HG02870 (cell line): ENCODE measurements around the gene ARHGEF40.
A peak's percentile ranks its signal among the peaks of the same experiment; 100 is the strongest.

Experiments
- ATAC-seq: cut with Tn5 transposase; IDR thresholded peaks from one replicate; pipeline ENCODE4 v1.9.1; 2021; ENCODE audit warnings: mild to moderate bottlenecking, moderate library complexity; ENCODE audit not compliant: unreplicated experiment

Gene ARHGEF40

GRCh38 chr14:21096438-21096837 lies 26.3 kb downstream of the ARHGEF40 start:
- ATAC-seq, result no peak

- no peak for ATAC-seq
Measured at GRCh38 chr14:21096978-21097635, 27.0 kb downstream of the ARHGEF40 start.

GRCh38 chr14:21097636-21098075 lies 27.6 kb downstream of the ARHGEF40 start:
- ATAC-seq, result no peak

GRCh38 chr14:21098076-21098891 lies 28.2 kb downstream of the ARHGEF40 start, which contains the start of gene ZNF219:
ZNF219 (minus strand) TSS chr14:21098655; CDS start chr14:21093591, 5,064 bp downstream.
- no peak for ATAC-seq

GRCh38 chr14:21098892-21099595 lies 28.9 kb downstream of the ARHGEF40 start:
- no peak for ATAC-seq

- no peak for ATAC-seq
Measured at GRCh38 chr14:21099596-21099985, 29.5 kb downstream of the ARHGEF40 start.

- ATAC-seq, result no peak
Measured at GRCh38 chr14:21100931-21101330, 30.8 kb downstream of the ARHGEF40 start, which contains the start of gene TMEM253. TMEM253 (plus strand) TSS chr14:21101066; CDS start chr14:21101344, 278 bp downstream.

GRCh38 chr14:21101802-21102413 lies 31.8 kb downstream of the ARHGEF40 start:
- no peak for ATAC-seq

GRCh38 chr14:21102521-21103410 lies 32.7 kb downstream of the ARHGEF40 start:
- no peak for ATAC-seq

- ATAC-seq, result no peak
Measured at GRCh38 chr14:21103411-21103709, 33.3 kb downstream of the ARHGEF40 start.

GRCh38 chr14:21103710-21104447 lies 33.8 kb downstream of the ARHGEF40 start:
- peak; percentile 89 for ATAC-seq

GRCh38 chr14:21104448-21105060 lies 34.5 kb downstream of the ARHGEF40 start:
- ATAC-seq, result peak; percentile 37

GRCh38 chr14:21105095-21105494 lies 35.0 kb downstream of the ARHGEF40 start:
- no peak for ATAC-seq

- no peak for ATAC-seq
Measured at GRCh38 chr14:21106176-21106497, 36.0 kb downstream of the ARHGEF40 start.

GRCh38 chr14:21106498-21107282 lies 36.6 kb downstream of the ARHGEF40 start:
- ATAC-seq, result no peak

GRCh38 chr14:21107283-21107800 lies 37.2 kb downstream of the ARHGEF40 start:
- ATAC-seq, result no peak

- no peak for ATAC-seq
Measured at GRCh38 chr14:21108791-21109190, 38.7 kb downstream of the ARHGEF40 start.
